Fibroblast of skin of left biceps (primary cell): ENCODE results near the gene SFSWAP.

Experiments
- DNase-seq, 2 experiments: peaks; one replicate each; pipeline ENCODE4 v3.0.0-alpha.2; 2013; ENCODE audit warnings: low read depth in 2 of 2

Gene SFSWAP

DNA sequence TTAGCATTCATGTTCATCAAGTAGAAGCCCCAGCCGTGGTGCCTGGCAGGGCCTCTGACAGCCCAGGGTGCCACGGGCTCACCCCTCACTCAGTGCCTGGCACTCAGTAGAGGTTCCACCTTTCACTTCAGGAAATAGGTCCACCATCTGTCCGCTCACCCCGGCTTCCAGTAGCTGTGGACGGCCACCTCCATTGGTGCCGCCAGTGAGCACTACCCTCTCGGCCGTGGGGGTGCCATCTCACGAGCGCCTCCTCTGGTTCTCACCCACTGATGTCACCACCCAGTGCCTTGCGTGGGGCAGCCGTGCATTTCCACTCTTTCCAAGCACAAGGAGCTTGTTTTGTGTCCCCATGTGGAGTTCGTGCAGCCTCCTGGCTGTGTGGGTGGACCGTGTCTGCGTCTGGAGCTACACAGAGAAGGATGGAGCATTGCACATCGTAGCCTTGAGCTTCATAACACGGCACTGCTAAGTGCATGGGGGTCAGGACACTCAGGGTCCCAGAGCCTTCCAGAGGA, 76.3 kb downstream of the SFSWAP start:
- no peak for DNase-seq

DNA sequence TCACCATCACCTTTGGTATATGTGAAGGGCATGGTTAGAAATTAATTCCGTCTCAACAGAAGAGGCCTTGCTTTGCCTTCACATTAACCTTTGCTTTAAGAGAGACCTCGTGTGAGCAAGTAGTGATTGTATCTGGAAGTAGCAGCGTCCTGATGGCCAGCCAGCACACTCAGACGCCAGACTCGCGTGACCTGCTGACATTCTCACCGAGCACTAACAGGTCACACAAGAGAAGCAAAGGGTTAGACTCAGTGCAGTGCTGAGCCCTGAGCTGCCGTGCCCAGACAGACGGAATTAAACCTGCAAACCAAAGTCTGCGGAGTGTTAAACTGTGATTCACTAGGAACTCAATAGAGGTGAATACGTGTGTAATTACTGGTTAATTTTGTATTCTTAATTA, 77.2 kb downstream of the SFSWAP start:
- no peak for DNase-seq

DNA sequence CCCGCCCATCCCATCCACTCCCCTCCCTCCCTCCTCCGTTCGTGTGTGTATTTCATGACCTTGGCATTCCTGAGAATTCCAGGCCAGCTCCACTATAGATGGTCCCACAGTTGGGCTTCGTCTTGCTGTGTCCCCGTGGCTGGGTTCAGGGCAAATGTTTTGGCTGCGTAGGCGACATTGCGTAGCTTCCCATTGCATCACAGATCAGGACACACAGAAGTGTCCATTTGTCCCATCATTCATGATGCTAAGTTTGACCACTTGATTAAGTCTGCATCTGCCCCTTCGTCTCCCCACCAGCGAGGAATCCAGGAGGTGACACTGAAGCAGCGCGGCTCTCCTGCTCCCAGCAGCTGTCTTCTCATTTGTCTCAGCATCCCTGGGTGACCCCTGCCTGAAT, 78.7 kb downstream of the SFSWAP start:
- DNase-seq, result no peak

DNA sequence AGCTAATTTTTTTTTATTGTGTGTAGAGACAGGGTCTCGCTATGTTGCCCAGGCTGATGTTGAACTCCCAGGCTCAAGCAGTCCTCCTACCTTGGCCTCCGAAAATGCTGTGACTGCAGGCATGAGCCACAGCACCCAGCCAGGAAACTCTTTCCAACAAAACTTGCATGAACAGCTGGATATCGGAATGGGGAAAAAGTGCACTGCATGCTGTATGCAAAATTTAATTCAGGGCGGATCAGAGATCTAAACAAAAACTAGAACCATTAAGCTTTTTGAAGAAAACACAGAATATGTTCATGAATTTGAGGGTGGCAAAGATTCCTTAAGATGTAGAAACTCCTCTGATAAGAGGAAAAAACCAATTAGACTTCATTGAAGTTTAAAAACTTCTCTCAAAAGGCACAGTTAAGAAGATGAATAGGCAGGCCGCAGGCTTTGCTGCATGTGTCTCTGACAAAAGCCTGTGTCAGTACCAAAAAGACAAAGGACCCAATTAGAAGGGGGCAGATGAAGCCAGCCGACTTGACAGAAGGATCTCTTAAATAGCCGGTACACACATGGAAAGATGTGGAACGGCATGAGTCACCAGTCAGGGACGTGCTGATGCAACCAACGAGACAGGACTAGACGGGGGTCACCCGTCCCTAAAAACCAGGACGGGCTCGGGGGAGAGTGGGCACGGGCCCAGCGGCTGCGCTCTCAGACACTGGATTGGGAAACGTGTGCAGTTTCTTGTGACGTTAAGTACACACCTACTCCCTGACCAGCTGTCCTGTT, 82.5 kb downstream of the SFSWAP start:
- no peak for DNase-seq

DNA sequence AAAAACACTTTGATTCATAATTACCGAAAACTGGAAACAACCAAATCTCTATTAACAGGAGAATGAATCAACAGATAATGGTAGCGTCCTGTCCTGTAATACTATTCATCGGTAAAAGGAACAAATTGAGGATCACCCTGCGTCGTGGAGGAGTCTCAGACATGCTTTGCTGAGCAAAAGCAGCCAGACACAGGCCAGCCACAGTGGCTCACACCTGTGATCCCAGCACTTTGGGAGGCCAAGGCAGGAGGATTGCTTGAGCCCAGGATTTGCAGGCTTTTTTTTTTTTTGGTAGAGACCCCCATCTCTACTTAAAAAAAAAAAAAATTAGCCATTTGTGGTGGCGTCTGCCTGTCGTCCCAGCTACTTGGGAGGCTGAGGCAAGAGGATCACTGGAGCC, 83.2 kb downstream of the SFSWAP start:
- DNase-seq, result no peak

DNA sequence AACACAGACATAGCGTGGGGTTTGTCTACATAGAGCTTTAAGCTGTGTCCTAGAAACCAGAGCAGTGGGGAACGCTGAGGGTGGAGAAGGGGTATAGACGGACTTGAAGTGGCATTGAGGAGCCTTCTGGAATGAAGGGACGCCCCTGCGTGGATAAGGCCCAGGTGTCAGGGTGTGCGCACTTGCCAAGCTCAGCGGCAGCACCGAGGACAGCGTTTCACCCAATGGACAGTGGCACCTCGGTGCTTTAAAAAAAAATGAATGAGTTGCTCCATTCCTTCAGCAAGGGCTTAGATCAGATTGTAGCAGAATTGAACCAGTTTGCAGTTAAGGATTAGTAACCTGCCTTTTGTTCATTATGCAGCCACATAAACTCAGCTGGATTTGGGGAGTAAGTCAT, 83.7 kb downstream of the SFSWAP start:
- DNase-seq, result no peak

DNA sequence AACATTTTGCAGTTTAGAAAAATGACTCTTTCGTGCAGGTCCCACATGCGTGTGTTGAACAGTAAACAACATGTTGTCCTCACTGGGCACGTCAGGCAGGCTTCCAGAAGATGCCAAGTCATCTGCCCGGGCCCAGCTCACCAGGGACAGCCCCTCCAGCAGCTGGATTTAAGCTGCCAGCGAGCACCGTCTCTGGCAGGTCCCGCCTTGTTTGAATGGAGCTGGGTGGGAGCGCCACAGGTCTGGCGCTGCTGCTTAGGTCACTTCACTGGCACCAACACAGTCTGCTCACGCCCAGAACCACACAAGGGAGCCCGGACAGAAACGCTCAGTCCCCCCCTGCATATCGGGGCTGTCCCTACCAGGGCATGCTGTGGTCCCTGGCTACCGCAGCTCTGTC, 84.2 kb downstream of the SFSWAP start:
- DNase-seq, result no peak

DNA sequence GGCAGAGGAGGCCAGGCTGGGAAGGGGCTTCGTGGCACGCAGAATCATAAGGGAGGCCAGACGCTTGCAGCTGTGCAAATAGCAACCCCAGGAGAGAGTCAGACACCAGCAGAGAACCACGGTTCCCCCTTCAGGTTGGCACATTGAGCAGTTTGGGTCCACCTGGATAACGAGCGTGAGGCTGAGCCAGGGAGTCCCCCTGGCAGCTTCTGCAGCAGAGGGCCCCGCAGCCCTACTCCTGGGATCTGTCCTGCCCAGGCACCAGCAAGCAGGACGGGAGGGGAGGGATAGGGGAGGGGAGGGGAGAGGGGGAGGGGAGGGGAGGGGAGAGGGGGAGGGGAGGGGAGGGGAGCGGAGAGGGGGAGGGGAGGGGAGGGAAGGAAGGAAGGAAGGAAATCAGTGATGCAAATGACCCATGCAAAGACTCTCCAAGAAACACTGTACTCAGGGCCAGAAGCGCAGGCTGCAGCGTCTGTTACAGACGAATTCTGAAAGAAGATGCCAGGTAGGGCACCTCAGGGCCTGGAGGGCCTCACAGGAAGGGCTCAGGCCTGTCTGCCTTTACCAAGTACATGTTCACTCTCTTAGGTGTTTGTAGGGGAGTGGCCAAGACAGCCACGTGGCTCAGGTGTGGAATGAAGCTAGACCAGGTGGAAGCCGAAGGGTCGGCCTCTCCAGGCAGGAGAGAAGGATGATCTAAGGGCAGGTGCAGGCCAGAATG, 85.0 kb downstream of the SFSWAP start:
- DNase-seq, result no peak

DNA sequence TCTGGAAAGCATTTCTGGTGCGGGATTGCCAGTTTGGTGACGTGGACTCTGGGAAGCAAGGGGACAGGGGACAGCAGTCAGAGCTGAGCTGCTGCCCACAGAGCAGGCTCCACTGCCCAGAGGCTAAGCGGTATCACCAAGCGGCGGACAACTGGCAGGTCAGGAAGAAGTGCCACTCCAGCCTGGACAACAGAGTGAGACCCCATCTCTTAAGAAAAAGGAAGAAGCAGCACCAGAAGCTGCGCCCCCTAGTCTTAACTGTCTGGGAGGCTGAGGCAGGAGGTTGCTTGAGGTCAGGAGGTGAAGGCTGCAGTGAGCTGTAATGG, 85.5 kb downstream of the SFSWAP start:
- no peak for DNase-seq

DNA sequence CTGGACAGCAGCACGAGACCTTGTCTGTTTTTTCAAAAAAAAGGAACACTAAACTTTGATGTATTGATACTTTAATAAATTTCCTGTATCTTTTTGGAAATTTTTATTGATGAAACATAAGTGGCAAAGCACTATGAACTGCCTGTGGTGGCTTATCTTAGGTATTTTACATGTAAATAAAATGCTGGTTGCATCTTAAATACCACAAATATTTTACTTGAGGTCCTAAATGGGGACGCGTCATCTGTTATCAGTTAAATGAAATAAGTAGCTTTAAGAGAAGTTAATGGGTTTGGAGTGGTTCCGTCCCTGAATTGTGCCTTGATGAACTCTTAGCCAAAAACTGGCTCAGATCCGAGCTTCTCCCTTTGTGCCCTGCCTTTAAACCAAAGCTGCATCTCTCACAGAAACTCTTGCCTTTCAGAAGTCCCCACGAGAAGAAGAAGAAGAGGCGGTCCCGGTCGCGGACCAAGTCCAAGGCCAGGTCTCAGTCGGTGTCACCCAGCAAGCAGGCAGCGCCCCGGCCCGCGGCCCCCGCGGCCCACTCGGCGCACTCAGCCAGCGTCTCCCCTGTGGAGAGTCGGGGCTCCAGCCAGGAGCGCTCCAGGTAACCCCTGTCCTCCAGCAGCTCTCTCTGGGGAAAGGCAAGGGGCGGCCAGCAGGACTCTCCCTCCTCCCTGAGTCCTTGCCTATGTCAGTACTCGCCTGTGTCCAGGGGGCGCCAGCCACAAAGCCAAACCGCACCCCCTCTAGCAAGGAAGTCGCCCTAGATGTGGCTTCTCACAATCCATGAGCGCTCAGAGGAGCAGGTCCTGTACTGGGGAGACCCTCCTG, 86.1 kb downstream of the SFSWAP start:
- DNase-seq, result no peak

DNA sequence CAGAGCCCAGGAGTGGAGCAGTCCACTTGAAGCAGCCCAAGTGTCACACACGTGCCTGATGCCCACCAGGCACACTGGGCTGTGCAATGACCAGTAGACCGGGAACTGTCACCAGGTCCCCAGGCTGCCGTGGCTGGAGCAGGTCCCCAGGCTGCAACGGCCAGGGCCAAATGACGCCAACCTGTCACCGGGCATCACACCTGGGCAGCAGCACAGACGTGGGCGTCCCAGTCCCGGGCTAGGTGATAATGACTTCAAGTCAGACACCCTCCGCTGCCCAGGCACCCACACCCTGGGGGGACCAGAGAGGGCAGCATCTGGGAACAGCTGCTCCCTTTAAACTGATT, 86.7 kb downstream of the SFSWAP start:
- DNase-seq, result no peak

DNA sequence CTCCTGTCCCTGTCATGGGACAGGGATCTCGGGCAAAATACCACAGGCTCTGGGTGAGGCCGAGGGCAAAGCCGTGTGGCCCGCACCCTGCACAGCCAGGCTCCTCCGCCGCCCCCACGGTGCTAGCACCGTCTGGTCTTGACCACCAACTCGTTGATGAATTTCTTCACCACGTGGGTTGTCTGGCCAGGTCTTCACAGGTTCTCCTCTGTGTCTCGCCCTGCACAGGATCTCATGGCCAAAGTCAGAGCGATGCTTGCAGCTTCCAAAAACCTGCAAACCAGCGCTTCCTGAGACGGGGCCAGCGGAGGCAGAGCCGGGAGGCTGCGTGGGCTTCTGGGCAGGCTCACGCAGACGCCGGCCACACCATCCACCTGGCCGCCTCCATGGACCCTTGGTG, 88.3 kb downstream of the SFSWAP start:
- no peak for DNase-seq

DNA sequence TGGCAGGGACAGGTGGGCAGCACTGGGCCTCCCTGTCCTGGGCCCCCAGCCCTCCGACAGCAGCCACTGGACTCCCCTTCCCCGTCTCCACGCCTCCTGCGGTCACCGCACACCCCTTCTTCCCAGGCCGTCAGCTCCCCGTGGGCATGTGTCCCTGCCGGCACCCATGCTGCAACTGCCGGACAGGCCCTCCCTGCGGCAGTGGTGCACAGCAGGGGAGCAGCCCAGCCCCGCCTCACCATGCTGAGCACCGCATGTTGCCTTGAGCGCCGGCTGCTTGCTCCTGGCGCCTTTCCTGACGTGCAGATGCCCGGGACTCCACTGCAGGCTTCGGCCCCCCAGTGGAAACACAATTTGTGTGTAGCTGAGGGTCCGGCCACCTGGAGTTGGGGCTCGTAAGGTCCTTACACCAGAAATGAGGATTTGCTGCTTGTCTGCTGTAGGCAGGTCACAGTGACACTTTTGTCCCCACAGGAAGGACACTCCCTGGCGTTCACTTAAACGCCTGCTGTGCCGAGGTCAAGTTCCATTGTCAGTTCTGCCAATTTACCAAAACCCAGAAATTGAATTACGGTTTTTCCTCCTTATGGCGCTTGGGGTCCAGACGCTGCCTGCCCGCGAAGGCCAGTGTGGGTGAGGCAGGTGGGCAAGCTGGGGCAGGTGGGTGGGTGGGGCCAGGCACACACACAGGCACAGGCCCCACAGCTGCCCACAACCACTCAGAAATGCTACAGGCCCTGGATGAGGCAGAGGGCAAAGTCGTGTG, 89.1 kb downstream of the SFSWAP start:
- no peak for DNase-seq

DNA sequence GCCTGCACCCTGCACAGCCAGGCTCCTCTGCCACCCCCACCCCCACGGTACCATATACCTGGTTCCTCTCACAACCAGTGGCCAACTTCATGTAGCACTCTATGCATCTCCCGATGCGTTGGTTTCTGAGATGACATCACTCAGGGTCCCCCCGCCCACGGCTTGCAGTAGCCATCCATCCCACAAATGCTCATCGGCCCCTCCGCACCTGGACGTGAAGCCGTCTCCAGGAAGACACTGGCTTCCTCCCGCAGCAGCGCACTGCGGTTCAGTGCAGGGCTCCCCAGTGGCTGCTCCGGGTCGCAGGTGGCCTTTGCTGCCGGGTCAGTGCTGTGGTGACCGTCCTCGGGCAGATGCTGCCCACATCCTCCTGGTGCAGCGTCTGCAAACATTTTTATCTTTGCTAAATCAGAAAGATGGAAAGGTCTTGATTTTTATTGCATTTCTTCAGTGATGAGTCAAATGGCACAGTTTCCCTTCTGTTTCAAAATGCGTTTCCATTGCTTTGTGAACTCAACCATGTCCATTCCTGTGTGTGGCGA, 89.8 kb downstream of the SFSWAP start:
- DNase-seq, result no peak

DNA sequence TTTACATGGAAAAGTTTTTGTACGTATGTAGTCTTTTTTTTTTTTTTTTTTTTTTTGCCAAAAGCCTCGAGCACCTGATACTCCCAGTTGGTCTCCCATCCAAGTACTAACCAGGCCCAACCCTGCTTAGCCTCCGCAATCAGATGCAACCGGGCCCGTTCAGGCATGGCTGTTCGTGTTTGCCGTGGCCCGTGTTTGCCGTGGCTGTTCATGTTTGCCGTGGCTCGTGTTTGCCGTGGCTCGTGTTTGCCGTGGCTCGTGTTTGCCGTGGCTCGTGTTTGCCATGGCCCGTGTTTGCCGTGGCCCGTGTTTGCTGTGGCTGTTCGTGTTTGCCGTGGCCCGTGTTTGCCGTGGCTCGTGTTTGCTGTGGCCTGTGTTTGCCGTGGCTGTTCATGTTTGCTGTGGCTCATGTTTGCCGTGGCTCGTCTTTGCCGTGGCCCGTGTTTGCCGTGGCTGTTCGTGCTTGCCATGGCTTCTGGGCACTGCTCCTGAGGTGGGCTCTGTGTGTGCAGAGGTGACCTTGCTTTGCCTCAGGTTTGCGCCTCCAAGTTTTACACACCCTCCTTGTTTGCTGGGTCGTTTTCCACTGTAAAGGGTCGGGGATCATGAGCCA, 90.5 kb downstream of the SFSWAP start:
- DNase-seq, result no peak

DNA sequence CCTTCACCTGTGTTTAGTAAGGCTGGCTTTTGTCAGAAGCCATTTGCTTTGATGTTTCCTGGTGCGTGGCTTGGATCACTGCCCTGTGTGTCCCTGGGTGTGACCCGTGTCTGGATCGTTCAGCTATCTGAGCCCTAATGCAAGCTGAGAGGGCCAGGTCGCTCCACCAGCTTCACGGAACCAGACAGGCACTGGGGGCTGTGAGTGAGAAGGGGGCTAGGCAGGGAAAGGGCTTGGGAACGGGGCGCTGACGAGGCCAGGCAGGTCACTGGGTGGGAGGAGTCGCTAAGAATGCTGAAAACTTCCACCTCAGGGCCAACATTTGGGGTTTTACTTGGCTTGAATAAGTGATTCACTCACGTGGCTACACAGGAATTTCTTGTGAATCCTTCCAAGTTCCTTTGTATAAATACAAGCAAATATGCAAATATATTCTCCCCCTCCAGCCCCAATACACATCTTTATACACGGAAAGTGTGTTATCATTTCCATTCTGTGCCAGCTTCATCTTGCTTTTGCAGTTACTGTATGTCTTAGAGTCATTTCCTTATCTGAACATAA, 93.2 kb downstream of the SFSWAP start:
- peak; percentile 27 to 33 for DNase-seq

DNA sequence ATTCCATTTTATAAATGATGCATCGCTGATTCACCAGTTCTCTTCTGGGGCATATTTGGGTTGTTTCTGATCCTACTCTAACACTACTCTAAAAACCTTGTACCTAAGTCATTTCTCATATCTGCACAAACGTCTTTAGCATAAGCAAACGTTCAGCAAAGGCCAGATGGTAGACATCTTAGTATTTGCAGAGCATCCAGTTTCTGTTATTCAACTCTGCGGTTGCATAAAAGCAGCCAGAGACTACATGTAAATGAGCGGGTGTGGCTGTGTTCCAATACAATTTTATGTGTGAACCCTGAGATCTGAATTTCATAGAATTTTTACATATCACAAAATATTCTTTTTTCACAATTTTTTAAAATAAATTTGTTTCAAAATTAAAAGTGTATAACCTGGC, 94.5 kb downstream of the SFSWAP start:
- no peak for DNase-seq

DNA sequence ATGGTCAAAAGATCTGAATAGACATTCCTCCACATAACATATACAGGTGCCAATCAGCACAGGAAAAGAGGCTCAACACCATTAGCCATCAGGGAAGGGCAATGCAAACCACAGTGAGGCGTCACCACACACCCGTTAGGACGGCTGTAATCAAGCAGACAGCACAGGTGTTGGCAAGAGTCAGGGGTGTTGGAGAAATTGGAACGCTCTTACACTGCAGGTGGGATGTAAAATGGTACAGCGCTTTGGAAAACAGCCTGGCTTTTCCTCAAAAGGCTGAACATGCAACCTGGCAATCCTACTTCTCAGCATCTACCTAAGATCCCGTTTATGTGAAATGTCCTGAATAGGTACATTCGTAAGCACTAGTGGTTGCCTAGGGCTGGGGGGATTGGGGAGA, 95.8 kb downstream of the SFSWAP start:
- DNase-seq, result no peak

DNA sequence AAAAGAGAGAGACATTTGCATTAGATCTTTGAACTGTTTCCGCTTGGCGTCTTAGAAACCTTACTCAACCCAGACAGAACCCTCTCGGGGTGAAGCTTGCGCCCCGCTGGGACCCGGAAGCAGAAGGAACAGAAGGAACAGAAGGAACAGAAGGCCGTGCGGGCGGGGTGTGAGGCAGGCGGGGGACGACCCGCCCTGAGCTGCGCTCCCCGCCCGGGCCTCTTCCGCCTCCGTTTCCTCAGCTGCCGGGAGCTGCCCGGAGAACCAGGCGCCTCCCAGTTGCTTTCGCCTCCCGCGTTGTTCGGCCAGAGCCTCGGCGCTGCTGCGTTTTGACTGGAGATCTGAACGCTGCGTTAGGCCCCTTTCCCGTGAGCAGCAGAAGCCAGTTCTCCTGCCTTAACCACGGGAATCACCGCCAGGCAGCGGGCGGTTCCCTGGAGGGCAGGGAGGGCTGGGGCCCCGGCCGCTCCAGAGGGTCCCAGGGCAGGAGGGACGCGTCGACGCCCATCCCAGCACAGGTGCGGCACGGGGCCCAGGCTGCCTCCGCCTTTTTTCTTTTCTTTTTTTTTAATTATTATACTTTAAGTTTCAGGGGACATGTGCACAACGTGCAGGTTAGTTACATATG, 98.0 kb downstream of the SFSWAP start:
- DNase-seq, result no peak
